HG03460 (cell line): ENCODE data around the gene GLP1R.

Source experiments
- ATAC-seq: cut with Tn5 transposase; IDR thresholded peaks from one replicate; pipeline ENCODE4 v1.9.1; 2021; ENCODE audit not compliant: unreplicated experiment

The GLP1R gene

DNA sequence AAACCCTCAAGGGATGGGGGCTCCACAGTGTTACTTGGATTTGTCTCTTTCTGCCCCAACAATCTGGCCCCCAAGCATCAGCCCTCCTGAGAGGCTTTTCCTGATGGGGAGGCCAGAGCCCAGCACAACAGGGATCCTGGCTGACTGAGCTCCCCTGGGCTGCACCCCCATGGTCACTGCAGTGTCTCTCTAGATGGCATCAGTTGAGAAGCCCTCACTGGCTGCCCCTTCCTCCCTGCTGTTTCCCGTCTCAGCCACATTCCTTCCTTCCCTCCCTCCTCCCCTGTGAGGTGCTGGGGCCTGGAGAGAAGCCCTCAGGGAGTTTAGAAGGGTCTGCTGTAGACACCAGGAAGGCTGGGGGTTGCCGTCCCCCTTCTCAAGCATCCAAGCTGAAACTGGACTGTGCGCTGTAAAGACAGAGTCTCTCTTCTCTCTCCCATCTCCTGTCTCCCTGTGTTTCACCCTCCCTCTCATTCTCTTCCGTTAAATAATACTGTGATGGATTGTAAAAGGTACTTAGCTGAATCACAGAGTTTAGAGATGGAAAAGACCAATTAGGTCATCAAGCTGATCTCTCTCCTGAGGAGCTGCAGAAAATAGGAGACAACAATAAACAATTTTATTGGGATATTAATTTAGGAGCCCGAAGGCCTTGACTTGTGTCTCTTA, 36.7 kb downstream of the GLP1R start:
- ATAC-seq, result no peak

DNA sequence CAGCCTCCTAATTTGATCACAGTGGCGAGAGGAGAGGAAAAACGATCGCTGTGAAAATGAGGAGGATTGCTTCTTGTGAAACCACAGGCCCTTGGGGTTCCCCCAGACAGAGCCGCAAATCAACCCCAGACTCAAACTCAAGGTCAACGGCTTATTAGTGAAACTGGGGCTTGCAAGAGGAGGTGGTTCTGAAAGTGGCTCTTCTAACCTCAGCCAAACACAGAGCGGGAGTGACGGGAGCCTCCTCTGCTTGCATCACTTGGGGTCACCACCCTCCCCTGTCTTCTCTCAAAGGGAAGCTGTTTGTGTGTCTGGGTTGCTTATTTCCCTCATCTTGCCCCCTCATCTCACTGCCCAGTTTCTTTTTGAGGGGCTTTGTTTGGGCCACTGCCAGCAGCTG, 37.7 kb downstream of the GLP1R start:
- peak; percentile 64 for ATAC-seq

DNA sequence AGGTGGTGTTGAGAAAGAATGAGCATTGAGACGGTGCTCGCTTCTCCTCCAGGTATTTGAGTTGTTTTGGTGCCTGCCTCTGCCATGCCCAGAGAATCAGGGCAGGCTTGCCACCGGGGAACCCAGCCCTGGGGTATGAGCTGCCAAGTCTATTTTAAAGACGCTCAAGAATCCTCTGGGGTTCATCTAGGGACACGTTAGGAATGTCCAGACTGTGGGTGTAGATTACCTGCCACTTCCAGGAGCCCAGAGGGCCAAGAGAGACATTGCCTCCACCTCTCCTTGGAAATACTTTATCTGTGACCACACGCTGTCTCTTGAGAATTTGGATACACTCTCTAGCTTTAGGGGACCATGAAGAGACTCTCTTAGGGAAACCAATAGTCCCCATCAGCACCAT, 38.1 kb downstream of the GLP1R start:
- ATAC-seq, result no peak

DNA sequence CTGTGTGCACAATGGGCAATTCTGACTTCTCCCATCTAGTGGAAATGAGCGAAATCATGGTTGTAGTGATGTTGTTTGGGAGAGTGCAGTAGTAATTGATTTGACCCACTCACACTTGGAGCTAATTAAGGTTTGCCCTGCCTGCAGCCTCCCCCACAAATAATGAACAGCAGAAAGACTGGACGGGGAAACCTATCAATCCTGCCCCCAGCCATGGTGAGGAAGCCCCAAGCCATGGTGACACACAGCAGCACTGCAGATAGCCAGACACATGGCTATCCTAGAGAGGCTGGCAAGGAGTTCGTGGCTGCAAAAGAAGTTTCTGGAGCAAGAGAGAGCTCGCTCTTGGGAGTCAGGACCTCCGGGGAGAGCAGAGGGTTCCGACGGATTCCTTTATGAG, 38.6 kb downstream of the GLP1R start:
- no peak for ATAC-seq

DNA sequence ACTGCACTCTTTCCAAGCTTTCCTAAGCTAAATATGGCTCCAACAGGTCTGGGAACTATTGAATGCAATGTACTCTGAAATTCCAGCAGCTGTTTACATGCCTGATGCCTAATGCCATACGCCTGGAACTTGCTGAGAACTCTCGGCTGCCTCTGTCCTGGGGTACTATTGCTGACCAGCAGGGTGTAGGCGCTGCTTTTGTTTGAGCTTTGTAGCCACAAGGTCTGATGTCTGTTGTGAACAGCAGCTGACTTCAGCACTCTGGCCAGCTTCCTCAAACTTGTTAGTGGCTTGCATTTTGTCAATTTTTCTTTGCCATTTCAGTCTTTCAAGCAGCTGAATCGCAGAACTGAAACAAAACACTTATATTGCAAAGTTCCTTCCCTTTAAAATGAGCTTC, 39.8 kb downstream of the GLP1R start:
- no peak for ATAC-seq

DNA sequence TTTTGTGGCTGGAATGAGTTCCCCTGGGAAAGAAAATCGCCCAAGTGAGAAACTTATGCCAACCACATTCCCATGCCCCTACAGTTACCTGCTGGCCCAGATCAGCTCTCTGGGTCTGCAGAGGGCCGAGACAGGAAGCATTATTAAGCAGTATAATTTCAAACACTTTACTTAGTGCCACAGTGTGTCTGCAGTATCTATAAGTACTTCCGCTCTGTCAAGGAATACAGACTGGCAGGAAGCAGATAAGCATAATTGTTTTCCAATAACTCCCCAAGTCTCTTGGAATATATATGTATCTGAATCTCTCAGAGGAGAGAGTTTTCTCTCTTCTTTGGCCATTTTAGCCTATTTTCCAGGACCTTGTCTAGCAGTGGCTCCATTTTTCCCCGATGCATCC, 41.5 kb downstream of the GLP1R start:
- no peak for ATAC-seq

DNA sequence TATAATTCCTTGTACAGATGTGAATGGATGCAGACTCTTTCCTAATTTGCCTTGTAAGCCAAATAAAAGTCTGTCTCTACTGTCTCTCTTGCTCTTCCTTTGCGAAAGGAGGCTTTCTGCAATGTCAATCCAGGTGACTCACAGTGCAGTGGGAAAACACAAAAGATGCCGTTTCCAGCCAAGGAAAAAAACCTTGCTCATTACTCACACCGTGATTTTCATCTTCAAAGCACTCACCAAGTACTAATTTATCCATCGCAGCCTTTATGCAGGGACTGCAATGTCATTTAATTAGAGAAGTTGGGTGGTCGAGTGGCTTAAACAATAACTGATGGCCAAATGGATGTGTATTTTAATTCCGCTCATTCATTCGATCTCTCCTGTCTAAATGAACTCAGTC, 42.6 kb downstream of the GLP1R start:
- ATAC-seq, result no peak

DNA sequence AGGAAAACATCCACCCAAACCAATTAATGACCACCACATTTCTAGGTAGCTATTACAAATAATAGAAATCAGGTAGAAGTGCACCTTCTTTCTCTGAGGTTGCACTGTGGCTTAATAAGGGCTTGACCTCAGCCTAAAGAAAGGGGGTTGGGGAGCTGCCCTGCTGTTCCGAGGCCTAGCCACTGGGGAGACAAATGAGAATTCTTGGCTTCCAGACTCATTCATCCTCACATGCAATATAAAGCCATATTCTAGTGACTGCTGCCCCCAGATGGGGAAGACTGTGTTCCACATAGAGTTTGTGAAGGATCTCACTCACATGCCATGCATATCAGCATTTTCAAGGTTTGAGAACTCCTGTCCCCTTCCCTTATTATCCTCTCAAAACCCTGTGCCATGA, 43.5 kb downstream of the GLP1R start:
- no peak for ATAC-seq

DNA sequence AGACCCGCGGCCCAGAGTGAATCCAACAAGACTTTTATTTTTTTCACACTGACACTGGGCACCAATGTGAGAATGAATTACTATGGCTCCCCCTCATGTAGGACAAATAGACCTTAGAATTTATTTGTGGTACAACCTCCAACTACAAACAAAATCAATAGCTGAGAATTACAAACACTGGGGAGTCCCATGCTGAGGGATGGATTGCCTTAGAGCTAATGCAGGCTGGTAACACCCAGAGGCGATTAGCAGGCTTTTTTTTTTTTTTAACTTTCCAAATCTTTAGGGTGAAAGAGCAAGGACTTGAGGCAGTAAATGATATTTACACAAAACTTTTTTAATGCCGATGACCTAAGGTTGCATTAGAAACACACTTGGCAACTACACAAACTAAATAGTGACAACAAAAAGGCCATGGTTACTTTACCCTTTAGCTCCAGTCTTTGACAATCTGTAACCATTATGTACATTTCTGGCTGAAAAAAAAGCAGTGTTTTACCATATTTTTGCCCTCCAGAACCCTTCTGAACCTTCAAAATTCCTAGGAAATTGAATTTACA, 44.6 kb downstream of the GLP1R start:
- ATAC-seq, result no peak

DNA sequence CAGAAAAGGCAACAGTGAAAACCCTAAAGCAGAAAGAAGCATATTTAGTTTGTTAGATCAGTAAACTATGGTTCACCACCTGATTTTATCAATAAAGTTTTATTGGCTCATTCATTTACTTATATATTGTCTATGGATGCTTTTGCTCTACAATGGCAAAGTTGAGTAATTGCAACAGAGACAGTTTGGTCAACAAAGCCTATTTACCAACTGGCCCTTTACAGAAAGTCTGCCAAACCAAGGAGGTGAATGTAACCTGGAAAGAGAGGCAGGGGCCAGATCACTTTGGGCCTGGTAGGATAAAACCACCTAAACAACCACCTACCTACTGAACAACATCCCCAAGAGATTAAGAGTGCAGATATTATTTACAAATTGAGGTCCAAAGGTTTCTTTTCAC, 47.0 kb downstream of the GLP1R start:
- no peak for ATAC-seq

DNA sequence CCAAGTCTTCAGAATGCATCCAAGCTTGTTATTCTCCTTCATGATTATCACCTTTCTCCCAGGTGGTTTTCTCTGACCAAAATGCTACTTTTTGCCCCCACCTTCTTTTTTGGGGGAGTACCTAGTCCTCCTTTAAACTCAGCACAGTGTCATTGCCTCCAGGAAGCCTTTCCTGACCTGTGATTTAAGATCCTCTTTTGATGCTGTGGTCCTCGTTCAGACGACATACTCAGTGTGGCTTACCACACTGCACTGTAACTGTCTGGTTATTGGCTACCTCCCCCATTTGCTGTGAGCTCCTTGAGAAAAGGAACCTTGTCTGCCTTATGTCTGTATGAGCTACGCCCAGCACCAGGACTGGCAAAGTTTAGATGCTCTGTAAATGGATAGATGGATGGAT, 51.8 kb downstream of the GLP1R start:
- ATAC-seq, result no peak

DNA sequence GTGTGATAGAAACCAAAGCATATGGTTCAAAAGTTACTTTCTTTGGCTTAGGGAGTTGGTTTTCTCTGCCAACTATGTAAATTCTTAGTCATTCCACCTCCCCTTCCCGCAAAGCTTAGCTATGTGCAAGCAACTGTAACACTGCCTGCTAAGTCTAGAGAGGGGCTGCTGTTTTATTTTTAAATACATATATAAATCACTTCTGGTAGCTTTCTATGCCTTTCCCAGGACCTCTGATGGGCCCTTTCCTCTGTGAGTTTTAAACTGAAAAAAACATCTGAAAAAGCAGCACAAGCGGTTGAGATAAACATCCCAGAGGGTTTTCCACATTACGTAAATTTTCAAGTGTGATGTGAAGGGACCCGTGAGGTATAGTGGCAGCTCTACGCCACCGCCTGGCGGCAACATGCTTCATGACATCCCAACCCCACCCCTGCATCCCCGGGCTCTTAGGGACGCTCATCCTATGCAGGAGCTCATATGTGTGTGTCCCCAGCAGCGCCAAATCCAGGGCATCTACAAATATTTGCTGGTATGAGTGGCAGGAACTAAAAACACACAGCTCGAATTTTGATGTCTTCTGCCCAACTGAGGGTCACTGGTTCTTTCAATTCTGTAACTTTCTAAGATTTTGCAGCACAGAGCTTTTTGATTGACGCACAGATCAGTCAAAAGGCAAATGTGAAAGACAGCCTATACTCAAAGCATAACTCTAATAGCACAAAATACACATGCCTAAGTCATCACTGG, 53.7 kb downstream of the GLP1R start:
- ATAC-seq, result no peak

DNA sequence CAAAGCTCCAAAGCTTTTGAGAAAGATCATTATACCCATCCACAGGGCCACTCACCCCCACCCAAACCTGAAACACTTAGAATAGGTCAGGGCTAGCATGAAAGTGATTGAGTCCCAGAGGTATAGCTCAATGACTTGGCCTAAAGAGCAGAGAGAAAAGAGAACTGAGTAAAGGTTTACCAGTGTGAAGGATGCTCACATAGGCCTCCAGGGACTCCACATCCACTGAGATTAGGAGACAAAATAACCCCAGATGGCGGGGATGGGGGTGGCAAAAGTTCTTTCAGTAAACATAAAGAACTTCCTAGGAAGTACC, 54.2 kb downstream of the GLP1R start:
- ATAC-seq, result no peak

DNA sequence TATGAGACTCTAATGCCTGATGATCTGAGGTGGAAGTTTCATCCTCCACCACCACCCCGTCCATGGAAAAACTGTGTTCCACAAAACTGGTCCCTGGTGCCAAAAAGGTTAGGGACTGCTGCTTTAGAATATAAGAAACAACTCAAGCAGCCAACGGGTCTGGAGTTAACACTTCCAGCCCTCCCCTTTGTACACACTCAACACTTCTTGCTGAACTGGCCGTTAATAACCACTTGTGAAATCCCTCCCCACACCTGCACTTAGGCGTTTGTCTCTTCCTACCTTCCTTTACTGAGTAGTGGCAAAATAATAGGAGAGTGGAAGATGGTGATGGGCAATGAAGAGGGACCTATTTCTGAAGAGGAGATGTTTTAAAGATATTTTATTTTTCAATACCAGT, 55.9 kb downstream of the GLP1R start:
- no peak for ATAC-seq

DNA sequence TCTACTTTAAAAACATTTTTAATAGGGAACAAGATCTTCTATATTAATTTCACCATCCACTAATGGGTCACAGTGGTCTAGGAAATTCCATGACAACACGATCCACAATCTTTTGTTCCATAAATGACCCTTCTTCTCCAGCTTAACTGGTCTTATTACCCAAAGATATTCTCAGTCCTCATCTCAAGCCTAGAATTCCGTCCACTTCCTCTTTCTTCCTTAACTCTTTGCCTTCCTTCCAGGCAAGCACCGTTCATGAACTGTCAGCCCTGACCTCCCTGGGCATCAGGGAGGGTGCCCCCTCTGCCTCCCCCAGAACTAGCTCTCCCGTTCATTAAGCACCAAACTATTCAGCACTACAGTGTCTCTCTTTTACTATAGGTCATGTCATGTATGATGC, 58.5 kb downstream of the GLP1R start:
- no peak for ATAC-seq

DNA sequence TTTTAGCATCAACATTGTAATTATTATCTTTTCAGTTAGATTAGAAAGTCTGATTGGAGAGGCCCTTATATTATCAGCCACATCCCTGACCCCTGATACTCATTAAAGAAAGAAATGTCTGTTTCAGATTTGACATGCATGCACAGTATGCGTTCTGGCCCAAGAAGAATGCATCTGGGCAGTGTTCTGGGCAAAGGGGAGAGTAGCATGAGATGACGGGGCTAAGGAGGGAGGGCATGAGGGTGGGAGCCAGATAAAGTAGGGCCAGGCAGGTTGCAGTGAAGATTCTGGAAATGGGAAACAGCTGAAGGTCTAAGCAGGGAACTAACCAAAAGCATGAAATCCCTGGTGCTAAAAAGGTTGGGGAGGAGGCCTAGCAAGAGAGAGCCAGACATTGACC, 59.1 kb downstream of the GLP1R start:
- ATAC-seq, result no peak

DNA sequence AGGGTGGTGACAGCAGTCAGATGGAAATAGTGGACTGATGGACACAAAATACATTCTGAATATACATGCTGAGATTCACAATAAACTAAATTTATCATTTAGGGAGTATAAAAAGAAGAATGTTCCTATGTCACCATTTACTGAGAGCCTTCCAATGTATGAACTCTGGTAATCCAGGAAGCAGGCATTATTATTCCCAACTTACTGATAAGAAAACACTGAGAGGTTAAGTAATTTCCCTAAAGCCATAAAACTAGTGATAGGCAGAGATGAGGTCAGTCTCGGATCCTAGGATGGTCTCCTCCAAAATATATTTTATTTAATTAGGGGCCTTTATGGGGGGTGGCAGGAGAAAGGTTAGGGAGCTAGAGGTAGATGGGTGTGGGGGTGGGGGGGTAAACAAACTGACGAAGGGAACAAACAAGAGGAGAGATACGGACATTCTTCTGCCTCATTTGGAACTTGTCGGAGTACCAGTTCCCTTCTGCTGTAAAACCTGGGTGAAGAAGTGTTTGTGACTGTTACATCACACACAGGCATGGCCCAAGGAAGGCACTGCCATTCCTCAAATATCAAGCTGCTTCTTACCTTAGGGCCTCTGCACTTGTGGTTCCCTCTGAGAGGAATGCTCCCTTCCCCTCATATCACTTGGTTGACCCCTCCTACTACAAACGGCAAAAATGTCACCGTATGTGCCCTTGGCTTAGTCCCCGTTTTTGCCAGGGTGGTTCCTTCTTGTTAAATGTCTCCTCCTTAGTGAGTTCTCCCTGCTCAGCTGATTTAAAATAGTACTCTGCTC, 59.7 kb downstream of the GLP1R start:
- ATAC-seq, result no peak

DNA sequence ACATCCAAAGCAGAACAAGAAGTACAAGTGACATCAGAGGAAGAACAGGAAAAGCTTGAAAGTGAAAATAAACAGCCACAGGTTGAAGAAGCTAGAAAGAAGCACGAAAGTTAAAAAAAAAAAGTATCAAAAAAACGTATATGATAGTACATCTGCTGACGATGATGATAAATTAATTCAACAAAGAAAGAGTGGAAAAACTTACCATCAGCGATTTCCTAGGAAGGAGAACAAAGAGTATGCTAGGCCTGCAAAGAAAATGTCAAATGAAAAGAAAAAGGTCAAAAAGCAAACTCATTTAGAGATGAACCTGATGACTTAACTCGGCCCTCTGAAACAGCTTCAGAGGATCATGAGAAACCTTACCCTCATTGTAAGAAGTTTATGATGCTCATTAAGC, 62.7 kb downstream of the GLP1R start:
- no peak for ATAC-seq

DNA sequence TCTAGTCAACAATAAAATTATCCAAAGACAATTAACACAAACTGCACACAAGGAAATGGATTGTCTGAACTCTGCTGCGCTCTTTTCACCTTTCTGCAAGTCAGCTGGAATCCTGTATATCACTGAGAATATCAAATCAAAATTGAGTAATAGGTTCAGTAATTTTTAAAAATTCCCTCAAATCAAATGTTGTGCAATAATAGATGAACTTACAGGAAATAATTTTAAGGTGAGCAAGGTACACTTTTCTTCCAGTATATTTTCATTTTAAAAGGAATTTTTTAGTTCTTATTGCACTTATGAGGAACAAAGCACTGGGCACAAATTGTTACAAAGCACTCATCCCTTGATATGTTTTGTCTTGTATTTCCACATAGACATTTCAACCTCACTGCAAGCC, 65.2 kb downstream of the GLP1R start:
- no peak for ATAC-seq

DNA sequence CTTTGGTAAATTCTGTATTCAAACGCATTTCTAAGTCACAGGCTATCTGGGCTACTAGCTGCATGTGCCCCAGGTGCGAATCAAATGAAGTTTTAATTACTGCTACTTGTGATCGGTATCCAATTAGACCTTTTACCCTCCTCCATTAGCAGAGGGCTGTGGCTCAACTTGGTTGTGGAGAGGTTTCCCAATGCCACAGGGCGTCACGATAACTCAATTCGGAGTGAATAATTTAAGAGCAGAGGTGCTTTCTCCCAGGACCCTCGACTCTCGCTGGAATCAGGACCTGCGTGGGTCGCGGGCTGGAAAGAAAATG, 65.8 kb downstream of the GLP1R start:
- ATAC-seq, result peak; percentile 10

DNA sequence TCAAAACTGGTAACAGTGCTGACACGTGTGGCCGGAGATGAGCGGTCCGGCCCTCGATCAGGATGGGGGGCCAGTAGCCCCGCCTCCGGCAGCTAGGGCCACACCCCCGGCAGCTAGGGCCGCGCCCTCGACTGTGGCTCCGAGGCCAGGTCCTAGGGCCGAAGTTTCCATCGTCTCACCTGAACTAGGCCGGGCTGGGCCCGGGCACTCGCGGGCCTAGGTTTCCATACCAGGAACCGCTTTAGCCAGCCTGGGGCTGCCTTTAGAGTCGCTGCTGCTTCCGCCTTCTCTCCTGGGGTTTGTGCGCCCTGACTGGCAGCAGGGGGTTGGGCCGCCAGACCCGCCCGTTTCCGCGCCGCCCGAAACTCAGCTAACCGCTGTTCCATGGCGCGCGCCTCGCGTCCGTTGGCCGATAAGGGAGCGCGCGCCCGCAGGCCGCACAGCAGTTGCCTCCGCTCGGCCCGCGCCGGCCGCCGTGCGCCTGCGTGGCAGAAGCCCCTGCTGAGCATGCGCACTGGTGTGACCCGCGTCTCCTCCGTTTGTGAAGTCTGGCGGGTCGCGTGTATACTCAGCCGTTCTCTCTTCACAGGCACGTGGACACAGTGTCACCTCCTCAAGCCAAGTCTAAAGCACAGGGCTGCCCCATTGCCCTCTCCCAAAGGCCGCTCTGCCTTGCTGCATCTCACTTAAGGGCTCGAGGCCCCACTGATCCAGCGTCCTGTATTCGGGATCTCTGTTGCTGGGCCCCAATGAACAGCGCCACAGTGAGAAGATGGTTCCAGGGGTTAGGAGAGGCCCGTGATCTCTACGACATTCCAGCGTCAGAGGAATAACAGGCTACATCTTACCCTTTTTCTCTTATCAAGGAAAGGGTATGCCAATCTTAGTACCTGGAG, 66.4 kb downstream of the GLP1R start, which contains the start of gene SAYSD1:
TSS of gene SAYSD1 (minus strand) at position 483 of the 896 bp plus-strand sequence. CDS start at position 386, 97 bp downstream.
- peak; percentile 88 for ATAC-seq
